Measurements from ENCODE around the gene AGBL4.

The AGBL4 gene

GRCh38 chr1:49226758-49227157 lies 797.0 kb downstream of the AGBL4 start:
- no peak for DNase-seq (ENCODE audit: low spot score)
- TF ChIP-seq, protein P1, sequence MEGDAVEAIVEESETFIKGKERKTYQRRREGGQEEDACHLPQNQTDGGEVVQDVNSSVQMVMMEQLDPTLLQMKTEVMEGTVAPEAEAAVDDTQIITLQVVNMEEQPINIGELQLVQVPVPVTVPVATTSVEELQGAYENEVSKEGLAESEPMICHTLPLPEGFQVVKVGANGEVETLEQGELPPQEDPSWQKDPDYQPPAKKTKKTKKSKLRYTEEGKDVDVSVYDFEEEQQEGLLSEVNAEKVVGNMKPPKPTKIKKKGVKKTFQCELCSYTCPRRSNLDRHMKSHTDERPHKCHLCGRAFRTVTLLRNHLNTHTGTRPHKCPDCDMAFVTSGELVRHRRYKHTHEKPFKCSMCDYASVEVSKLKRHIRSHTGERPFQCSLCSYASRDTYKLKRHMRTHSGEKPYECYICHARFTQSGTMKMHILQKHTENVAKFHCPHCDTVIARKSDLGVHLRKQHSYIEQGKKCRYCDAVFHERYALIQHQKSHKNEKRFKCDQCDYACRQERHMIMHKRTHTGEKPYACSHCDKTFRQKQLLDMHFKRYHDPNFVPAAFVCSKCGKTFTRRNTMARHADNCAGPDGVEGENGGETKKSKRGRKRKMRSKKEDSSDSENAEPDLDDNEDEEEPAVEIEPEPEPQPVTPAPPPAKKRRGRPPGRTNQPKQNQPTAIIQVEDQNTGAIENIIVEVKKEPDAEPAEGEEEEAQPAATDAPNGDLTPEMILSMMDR (IDR thresholded peaks at IDR 0.05; ENCODE audit: extremely low read depth, missing control alignments): no peak

- TF ChIP-seq, protein P1 (IDR thresholded peaks at IDR 0.05; ENCODE audit: extremely low read depth, missing control alignments): no peak
Measured at GRCh38 chr1:49225464-49225863, 798.3 kb downstream of the AGBL4 start.

DNA sequence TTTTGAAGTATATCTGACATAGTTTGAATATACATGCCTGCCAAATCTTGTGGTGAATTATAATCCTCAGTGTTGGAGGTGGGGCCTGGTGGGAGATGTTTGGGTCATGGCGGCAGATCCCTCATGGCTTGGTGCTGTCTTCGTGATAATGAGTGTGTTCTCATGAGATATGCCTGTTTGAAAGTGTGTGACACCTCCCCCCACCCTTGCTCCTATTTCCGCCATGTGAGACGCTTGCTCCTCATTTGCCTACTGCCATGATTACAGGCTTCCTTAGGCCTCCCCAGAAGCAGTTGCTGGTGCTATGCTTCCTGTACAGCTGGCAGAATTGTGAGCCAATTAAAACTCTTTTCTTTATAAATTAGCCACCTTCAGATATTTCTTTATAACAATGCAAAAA lies 810.5 kb downstream of the AGBL4 start:
- TF ChIP-seq, protein P1 (IDR thresholded peaks at IDR 0.05; ENCODE audit: extremely low read depth, missing control alignments): no peak

More at GRCh38 chr1:49225464-49225863, 798.3 kb downstream of the AGBL4 start:
- no peak for DNase-seq (ENCODE audit: low spot score)

DNA sequence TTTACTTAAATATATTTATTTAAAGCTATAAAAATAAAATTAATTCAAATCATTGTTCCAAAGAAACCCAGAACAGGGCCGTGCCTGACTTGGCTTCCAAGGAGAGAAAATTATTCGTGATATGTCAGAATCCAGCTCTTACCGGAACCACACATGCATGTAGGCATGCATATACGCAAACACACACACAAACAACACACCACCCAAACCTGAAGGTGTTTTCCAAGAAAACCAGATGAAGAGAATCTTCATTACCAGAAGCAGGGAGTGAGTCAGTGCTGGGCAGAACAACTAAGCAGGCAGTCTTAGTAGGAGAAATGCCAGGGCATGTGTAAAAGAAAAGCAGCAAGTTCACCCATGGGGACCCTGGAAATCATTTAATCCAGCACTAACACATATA lies 815.0 kb downstream of the AGBL4 start:
- TF ChIP-seq, protein P1 (IDR thresholded peaks at IDR 0.05; ENCODE audit: extremely low read depth, missing control alignments): no peak
- no peak for DNase-seq (ENCODE audit: low spot score)

More for the DNA sequence above, 810.5 kb downstream of the AGBL4 start:
- no peak for DNase-seq (ENCODE audit: low spot score)

DNA sequence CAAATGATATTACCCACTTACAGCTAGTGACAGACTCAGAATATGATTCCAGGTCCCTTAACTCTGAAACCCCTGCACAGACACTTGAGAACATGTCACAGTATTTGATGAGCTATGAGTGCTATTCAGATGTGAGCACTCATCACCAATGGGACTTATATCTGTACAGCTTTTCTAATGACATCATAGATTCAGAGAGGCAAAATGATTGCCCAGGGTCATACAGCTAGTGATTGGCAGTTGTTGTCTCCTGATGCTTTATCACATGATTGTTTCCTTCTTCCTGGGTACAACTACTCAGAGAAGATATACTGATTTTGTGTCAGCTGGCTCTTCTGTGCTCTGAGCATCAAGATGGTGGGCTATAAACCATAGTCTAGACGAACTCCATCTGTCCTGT lies 819.0 kb downstream of the AGBL4 start:
- DNase-seq (ENCODE audit: low spot score): no peak
- TF ChIP-seq, protein P1 (IDR thresholded peaks at IDR 0.05; ENCODE audit: extremely low read depth, missing control alignments): no peak

GRCh38 chr1:49200738-49201137 lies 823.0 kb downstream of the AGBL4 start:
- TF ChIP-seq, protein P1 (IDR thresholded peaks at IDR 0.05; ENCODE audit: extremely low read depth, missing control alignments): no peak
- no peak for DNase-seq (ENCODE audit: low spot score)

- no peak for DNase-seq (ENCODE audit: low spot score)
- TF ChIP-seq, protein P1 (IDR thresholded peaks at IDR 0.05; ENCODE audit: extremely low read depth, missing control alignments): no peak
Measured at GRCh38 chr1:49199564-49199963, 824.2 kb downstream of the AGBL4 start.

Data from GM20000 (cell line).